HG03575 (cell line): ENCODE results near the gene DAO.

Source experiments
- ATAC-seq: cut with Tn5 transposase; IDR thresholded peaks from one replicate; pipeline ENCODE4 v1.9.1; 2021; ENCODE audit not compliant: unreplicated experiment, insufficient number of reproducible peaks, low FRiP score; ENCODE audit errors: extremely low read depth

The DAO gene

DNA sequence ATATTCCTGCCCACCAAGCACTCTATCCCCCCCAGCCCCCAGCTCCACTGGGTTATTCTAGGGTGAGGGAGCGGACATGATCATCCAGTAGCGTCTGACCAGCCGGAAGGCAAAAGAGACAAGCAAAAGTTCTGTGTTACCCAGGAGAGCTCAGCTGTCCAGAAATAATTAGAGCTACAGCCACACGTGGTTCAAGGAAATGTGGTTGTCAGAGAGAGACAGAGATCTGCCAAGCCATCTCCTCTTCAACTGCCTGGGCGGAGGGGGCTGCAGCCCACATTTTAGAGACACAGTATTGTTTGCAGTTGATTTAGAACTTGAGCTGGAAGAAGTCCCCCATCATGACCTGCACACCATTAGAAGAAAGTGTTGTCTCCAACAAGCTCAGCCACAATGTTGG is 30.4 kb downstream of the DAO start:
- no peak for ATAC-seq

- ATAC-seq: no peak
Measured at GRCh38 chr12:108911915-108912314, 32.0 kb downstream of the DAO start.

DNA sequence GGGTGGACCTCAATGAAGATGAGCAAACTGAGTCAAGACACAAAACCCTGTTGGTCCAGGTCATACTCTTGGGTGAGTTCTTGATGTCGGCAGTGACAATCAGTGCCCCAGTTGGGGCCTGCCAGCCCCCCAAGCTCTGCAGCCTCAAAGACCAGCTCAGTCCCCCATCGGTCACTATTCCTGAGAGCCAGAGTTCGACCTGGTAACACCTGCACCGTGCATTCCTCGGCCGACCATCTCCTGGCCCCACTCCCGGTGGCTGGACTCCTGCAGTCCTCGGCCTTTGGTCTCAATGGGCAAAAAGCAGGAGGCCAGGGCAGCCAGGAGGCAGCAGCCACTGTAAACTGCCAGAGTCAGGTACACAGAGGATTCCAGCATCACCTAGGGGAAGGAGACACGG is 32.5 kb downstream of the DAO start:
- ATAC-seq: no peak

DNA sequence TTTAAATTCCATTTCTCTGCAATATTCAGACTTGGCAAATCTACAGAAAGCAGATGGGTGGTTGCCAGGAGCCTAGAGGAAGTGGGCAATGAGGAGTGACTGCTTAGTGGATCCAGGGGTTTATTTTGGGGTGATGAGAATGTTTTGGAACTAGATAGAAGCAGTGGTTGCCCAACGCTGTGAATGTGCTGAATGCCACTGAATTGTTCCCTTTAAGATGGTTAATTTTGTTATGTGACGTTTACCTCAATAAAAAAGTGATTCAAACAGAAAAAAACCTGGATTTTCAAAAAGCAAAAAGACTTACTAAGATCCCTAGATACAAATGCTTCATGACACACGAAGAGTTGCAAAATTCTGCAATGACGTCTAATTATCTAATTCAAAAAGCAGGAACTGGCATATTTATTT is 34.2 kb downstream of the DAO start:
- no peak for ATAC-seq

- ATAC-seq: no peak
Measured at GRCh38 chr12:108915632-108916133, 35.8 kb downstream of the DAO start.

DNA sequence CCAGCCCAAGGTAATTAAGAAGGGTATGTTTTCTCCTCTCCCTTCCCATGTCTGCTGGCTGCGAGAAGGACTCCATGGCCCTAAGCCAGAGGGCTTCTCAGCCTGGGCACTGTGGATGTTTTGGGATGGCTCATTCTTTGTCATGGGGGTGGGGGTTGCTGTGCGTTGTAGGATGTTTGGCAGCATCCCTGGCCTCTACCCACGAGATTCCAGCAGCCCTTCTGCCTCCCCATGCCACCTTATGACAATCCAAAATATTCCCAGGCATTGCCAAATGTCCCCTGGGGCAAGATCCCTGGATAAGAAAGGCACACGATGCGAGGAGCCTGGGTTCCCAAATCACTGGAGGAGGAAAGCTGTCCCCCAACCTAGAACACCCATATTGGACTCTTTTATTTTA is 36.4 kb downstream of the DAO start:
- ATAC-seq: no peak

DNA sequence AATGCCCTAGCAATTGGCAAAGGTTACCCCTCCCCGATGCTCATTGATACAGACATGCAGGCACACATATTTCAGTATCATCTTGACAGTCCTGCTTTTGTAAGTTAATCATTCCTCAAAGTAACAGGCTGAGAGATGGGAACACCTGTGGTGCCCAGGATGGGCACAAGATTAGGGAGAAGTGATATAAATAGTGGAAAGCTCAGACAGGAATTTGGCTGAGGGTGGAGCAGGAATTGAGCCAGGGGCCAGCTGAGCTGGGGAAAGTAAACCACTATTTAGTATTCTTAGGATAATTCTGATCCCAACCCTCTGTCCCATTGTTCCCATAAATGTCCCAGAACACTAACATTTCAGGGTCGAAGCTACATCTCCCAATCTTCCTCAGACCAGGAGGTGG is 38.3 kb downstream of the DAO start:
- no peak for ATAC-seq

GRCh38 chr12:108918960-108919642 is 39.2 kb downstream of the DAO start:
- no peak for ATAC-seq

- no peak for ATAC-seq
Measured at GRCh38 chr12:108921946-108922345, 42.1 kb downstream of the DAO start.

DNA sequence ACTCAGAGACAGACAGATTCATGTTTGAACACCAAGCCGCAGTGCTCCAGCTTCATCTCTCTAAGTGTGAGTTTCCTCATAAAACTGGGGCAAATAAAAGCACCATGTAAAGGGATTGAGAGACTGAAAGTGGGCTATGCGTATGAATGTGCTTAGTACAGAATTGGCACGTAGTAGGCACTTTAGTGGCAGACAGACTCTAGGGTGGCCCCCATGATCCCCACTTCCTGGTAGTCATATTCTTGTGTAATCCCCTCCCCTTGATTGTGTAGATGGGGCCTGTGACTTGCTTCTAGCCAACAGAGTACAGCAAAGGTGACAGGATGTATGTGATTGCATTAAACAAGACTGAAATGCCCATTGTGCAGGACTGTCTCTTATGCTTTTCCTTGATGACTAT is 43.0 kb downstream of the DAO start:
- ATAC-seq: no peak

- no peak for ATAC-seq
Measured at GRCh38 chr12:108928695-108929094, 48.8 kb downstream of the DAO start.

DNA sequence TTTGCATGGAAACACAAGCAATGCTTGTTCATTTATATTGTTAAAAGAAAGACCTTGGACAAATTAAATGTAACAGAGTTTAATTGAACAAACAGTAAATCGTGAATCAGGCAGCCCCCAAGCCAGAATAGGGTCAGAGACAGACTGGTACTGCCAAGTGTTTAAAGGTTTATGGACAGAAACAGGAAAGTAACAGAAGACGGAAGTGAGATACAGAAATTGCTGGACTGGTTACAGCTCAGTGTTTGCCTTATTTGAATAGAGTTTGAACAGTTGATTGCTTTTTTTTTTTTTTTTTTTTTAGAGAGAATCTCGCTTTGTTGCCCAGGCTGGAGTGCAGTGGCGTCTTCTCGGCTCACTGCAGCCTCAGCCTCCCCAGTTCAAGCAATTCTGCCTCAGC is 50.3 kb downstream of the DAO start:
- no peak for ATAC-seq

DNA sequence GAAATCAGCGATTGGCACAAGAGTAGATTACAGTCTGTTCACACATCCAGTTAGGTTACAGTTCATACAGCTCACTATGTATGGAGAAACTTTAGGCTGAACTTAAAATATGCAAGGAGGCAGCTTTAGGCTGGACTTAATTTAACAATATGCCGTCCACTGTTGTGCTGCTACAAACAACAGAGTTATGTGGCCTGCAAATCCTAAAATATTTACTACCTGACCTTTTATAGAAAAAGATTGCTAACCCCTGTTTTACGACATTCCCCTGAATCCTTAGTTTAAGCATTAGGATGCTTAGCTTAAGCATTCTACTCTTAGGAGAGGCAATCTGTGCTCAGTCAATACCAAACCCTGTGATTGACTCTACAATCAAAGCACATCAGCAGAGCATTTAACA is 50.9 kb downstream of the DAO start:
- ATAC-seq: no peak

DNA sequence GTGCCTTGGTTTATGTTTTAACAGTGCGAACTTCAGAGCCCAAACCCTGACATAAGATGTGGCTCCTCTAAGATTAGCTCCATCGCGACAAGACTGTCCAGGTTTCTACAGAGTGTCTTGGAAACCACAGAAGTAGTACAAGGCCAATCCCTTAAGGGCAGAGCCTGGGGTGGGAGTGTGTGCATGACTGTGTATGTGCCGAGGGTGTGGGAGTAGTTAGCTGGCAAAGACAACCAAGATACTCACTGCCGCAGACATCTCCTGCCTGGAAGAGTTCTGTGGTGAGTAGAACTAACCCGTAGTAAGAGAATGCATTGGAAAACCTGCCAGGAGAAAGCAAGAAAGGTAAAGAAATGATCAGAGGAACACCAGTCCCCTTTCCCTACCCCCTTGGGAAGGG is 54.1 kb downstream of the DAO start:
- no peak for ATAC-seq

DNA sequence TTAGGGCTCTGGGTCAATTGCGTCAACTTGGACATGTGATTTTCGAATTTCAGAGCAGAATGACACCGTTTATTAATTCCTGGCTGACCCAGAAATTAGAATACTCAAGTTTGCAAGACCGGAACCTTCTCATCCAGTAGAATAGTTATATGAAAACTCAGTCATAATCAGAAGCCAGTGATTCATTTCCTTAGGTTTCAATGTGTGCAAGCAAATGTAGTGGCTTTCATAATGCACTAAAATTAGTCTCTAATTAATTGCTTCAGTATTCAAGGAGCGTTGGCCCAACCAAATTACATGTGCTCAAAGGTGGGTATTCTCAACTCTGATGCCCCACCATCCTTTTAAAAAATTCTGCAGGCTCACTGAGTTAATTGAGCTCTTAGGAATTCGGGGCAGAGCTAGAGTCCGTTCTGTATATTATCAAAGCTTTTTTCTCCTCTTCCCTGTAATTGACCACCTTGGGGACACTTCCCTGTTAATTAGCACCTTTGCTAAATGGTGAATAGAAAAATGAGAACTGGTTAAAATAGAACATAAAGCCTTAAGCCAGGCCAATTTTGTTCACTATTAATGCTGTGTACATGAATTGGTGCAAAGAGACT is 55.4 kb downstream of the DAO start:
- no peak for ATAC-seq

GRCh38 chr12:108938247-108938924 is 58.5 kb downstream of the DAO start:
- no peak for ATAC-seq

- ATAC-seq: peak; percentile 53
Measured at GRCh38 chr12:108939594-108939993, 59.7 kb downstream of the DAO start.

GRCh38 chr12:108940138-108940537 is 60.2 kb downstream of the DAO start:
- ATAC-seq: no peak

GRCh38 chr12:108947097-108947496 is 67.2 kb downstream of the DAO start:
- no peak for ATAC-seq

- ATAC-seq: no peak
Measured at GRCh38 chr12:108948367-108948766, 68.5 kb downstream of the DAO start.
